HG03045 (cell line): ENCODE data around the gene FCSK.
A peak's percentile ranks its signal among the peaks of the same experiment; 100 is the strongest.

Experiments
- ATAC-seq: cut with Tn5 transposase; IDR thresholded peaks from one replicate; pipeline ENCODE4 v1.9.1; 2021; ENCODE audit warnings: mild to moderate bottlenecking, moderate library complexity; ENCODE audit not compliant: unreplicated experiment

Gene FCSK

GRCh38 chr16:70476272-70477020 is 22.1 kb downstream of the FCSK start:
- ATAC-seq = peak; percentile 77

- ATAC-seq = no peak
Measured at GRCh38 chr16:70478169-70478568, 23.8 kb downstream of the FCSK start.

GRCh38 chr16:70478912-70479341 is 24.5 kb downstream of the FCSK start:
- no peak for ATAC-seq

- ATAC-seq = no peak
Measured at GRCh38 chr16:70480127-70481105, 26.0 kb downstream of the FCSK start.

GRCh38 chr16:70481929-70482536 is 27.6 kb downstream of the FCSK start:
- no peak for ATAC-seq

GRCh38 chr16:70482624-70483023 is 28.2 kb downstream of the FCSK start:
- no peak for ATAC-seq

GRCh38 chr16:70483426-70483825 is 29.0 kb downstream of the FCSK start:
- ATAC-seq = no peak

GRCh38 chr16:70484867-70485266 is 30.5 kb downstream of the FCSK start:
- no peak for ATAC-seq

GRCh38 chr16:70490261-70490660 is 35.9 kb downstream of the FCSK start:
- ATAC-seq = no peak

GRCh38 chr16:70493802-70494201 is 39.4 kb downstream of the FCSK start:
- ATAC-seq = no peak

GRCh38 chr16:70494202-70494770 is 39.9 kb downstream of the FCSK start:
- ATAC-seq = no peak

- no peak for ATAC-seq
Measured at GRCh38 chr16:70494777-70495176, 40.4 kb downstream of the FCSK start.

GRCh38 chr16:70495425-70496182 is 41.2 kb downstream of the FCSK start:
- peak; percentile 25 for ATAC-seq

- ATAC-seq = peak; percentile 59
Measured at GRCh38 chr16:70496513-70496912, 42.1 kb downstream of the FCSK start.

- no peak for ATAC-seq
Measured at GRCh38 chr16:70508752-70509151, 54.4 kb downstream of the FCSK start.

- no peak for ATAC-seq
Measured at GRCh38 chr16:70510216-70510615, 55.8 kb downstream of the FCSK start.

GRCh38 chr16:70511833-70512232 is 57.4 kb downstream of the FCSK start:
- no peak for ATAC-seq

GRCh38 chr16:70512456-70512855 is 58.1 kb downstream of the FCSK start:
- no peak for ATAC-seq

- ATAC-seq = no peak
Measured at GRCh38 chr16:70520612-70521297, 66.4 kb downstream of the FCSK start.
